Cardiac muscle cell (in vitro differentiated cells and primary cell): Measurements from ENCODE around the gene TMEM204. TPM values are rescaled to one million over a fixed set of nuclear protein-coding genes. Genes with fewer than 3 reads are reported as not detected.

Source experiments
- DNase-seq, 2 donors: peaks; one replicate each; pipeline versions ENCODE4 v3.0.0 to v3.0.0-alpha.2; 2010 to 2017; ENCODE audit warnings: low read depth in 1 of 2, low spot score in 1 of 2
- H3K27ac ChIP-seq: fragments of 200-600 bp; sonication (generic); 2 replicates; pipeline ENCODE4 v1.5.1; 2016
- H3K27me3 ChIP-seq: fragments of 200-600 bp; sonication (generic); 2 replicates; pipeline ENCODE4 v1.6.0; 2016; ENCODE audit warnings: control low read depth
- H3K36me3 ChIP-seq: fragments of 200-600 bp; sonication (generic); 2 replicates; pipeline ENCODE4 v1.5.1; 2016; ENCODE audit warnings: control low read depth
- H3K4me1 ChIP-seq: fragments of 200-600 bp; sonication (generic); 2 replicates; pipeline ENCODE4 v1.8.1; 2017; ENCODE audit warnings: low read depth, mild to moderate bottlenecking, mixed run types
- H3K4me3 ChIP-seq: fragments of 200-600 bp; sonication (generic); 2 replicates; pipeline ENCODE4 v1.5.1; 2016; ENCODE audit warnings: mild to moderate bottlenecking
- H3K9me3 ChIP-seq: fragments of 200-600 bp; sonication (generic); 2 replicates; pipeline ENCODE4 v1.5.1; 2017; ENCODE audit warnings: low read depth, mild to moderate bottlenecking, control low read depth
- CTCF ChIP-seq: IDR thresholded peaks from 2 replicates; pipeline ENCODE4 v1.5.1; 2012; ENCODE audit warnings: low read depth, mild to moderate bottlenecking, low read length
- polyA plus RNA-seq: library from polyadenylated mRNA; unstranded; fragments of >200 nt; fragmentation: Nextera tagmentation; extraction: Ambion mirVana; gene quantifications from 2 replicates; pipeline ENCODE4 v1.2.1, GENCODE V29; 2016
- total RNA-seq: library from RNA; depleted of rRNA; stranded (reverse); fragments of >200 nt; gene quantifications from 2 replicates; pipeline ENCODE4 v1.2.3, GENCODE V29; 2016

TMEM204 gene
- total and polyA plus RNA-seq, 2 experiments from 2014 or later, result 0.44 to 0.83 TPM

GRCh38 chr16:1550696-1551095 is 17.2 kb downstream of the TMEM204 start:
- Histone ChIP-seq H3K4me1 (peaks cover 10% of the 10 kb centered on the region), H3K4me3 (no peak overlapping the region), H3K36me3 (peaks cover 6% of the 10 kb centered on the region), H3K9me3 (no peaks in the 10 kb centered on the region), H3K27ac (no peak overlapping the region), H3K27me3 (no peaks in the 10 kb centered on the region)
- DNase-seq, result no peak
- no peak for TF ChIP-seq CTCF

- peaks cover 6% of the 10 kb centered on the region for H3K4me1 ChIP-seq
- H3K4me3 ChIP-seq, result no peak overlapping the region
- H3K9me3 ChIP-seq, result no peaks in the 10 kb centered on the region
- peaks cover 6% of the 10 kb centered on the region for H3K36me3 ChIP-seq
- DNase-seq, result no peak
- TF ChIP-seq CTCF, result no peak
- no peak overlapping the region for H3K27ac ChIP-seq
- no peaks in the 10 kb centered on the region for H3K27me3 ChIP-seq
Measured at GRCh38 chr16:1551166-1551565, 17.7 kb downstream of the TMEM204 start.

- no peak for DNase-seq
- Histone ChIP-seq H3K27me3 (no peaks in the 10 kb centered on the region), H3K4me3 (no peak overlapping the region), H3K4me1 (peaks cover 6% of the 10 kb centered on the region), H3K27ac (no peak overlapping the region), H3K9me3 (no peaks in the 10 kb centered on the region), H3K36me3 (peaks cover 8% of the 10 kb centered on the region)
- no peak for TF ChIP-seq CTCF
Measured at GRCh38 chr16:1552129-1552528, 18.7 kb downstream of the TMEM204 start.

- Histone ChIP-seq H3K4me3 (no peak overlapping the region), H3K9me3 (no peaks in the 10 kb centered on the region), H3K27me3 (no peaks in the 10 kb centered on the region), H3K4me1 (peaks cover 6% of the 10 kb centered on the region), H3K27ac (no peak overlapping the region), H3K36me3 (peaks cover 9% of the 10 kb centered on the region)
- DNase-seq, result no peak
- TF ChIP-seq CTCF, result no peak
Measured at GRCh38 chr16:1553946-1554825, 20.7 kb downstream of the TMEM204 start.

- DNase-seq, result no peak
- H3K27ac ChIP-seq, result no peak overlapping the region
- H3K36me3 ChIP-seq, result peaks cover 16% of the 10 kb centered on the region
- H3K4me3 ChIP-seq, result no peak overlapping the region
- no peak for TF ChIP-seq CTCF
- no peaks in the 10 kb centered on the region for H3K27me3 ChIP-seq
- no peaks in the 10 kb centered on the region for H3K9me3 ChIP-seq
- peaks cover 4% of the 10 kb centered on the region for H3K4me1 ChIP-seq
Measured at GRCh38 chr16:1554826-1555445, 21.5 kb downstream of the TMEM204 start.
